GM10847 (cell line): ENCODE measurements around the gene P3H3.

Source experiments
- POLR2A ChIP-seq: IDR thresholded peaks from 2 replicates; pipeline ENCODE4 v1.6.1; 2011; ENCODE audit not compliant: insufficient read length; ENCODE audit errors: extremely low read depth

The P3H3 gene

DNA sequence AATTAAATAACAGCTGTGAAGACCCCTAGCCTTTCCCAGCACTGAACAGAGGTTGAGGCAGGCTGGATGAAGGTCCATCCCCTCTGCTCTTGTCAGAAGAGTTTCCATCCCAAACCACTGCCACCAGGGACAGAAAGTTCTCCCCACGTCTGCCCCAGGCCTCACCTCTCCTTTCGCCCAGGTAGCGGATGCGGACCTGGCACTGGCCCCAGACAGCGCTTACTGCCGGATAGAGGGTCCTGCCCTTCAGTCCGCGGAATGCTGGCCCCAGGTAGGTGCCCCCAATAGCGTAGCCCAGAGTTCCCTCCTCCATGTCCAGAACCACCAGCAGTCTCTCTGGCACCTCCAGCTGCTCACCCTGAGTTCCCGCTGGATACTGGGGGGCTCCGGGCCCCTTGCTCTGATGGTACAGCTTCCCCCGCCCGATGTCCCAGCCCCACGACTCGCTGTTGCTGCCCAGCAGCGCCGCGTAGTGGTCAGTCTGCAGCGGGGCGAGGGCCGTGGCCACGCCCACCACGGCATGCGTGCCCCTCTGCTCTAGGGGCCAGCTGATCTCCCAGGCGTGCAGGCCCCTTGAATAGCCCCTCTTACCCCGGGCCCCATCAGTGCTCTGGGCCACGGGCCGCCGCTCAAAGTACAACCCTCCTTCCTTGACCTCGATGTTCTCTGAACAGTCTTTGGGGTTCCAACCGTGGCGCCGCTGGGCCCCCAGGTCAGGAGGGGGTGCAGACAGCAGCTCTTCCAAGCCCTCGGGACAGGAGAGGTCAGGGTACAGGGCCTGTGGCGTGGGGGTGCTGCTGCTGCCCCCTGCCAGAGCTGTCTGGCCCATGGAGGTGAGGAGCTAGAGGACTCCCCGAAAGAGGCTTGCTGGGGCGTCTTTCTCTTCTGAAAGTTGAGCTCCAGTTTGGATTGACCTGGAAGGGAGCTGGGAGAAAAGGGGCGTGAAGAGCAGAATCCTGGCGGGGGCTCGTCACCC, 44.2 kb downstream of the P3H3 start:
- peak; percentile 42 for TF ChIP-seq POLR2A

DNA sequence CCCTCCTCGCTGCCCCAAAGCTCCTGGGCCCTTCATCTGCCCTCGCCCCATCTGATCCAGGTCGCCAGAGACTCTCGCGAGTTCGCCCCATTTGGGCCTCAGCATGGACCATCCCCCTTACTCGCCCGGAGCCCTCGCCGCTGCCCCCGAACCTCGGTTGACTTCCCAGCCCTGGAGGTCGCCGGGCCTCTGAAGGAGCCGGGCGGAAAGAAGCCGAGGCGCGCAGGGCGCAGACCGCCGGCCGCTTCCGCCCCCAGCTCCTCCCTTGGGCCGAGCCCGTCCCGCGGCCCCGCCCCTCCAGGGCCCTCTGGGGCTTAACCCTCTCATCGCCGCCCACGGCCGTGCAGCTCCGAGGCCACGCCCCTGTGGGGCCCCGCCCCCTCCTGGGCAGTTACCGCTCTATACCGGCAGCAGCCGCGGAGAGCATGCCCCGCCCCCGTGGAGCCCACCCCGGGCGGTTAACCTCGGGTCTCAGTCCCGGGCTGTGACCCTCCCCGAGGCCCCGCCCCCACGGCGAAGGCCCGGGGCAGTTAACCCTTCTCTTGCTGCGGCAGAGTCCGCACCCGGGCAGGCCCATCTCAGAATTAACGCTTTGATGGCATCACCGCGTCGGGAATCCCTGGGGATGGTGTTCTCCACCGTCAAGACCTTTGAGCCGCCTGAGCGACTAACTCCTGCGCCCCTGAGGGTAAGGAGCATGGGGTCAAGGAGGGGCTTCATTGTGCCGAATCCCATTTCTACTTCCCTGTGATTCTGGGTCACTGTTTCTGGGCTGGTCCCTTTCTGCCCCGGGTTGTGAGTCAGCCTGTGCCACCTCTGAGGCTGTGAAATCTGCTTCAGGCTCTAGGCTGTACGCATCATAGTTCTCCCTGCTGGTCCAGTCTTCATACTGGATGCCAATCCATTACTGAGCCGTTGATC, 45.1 kb downstream of the P3H3 start, which contains the start of gene SPSB2:
Gene SPSB2, minus strand, starts transcription at position 210 of the 921 bp plus-strand sequence. CDS start 402 bp downstream, outside the sequence.
- TF ChIP-seq POLR2A, result peak; percentile 37

DNA sequence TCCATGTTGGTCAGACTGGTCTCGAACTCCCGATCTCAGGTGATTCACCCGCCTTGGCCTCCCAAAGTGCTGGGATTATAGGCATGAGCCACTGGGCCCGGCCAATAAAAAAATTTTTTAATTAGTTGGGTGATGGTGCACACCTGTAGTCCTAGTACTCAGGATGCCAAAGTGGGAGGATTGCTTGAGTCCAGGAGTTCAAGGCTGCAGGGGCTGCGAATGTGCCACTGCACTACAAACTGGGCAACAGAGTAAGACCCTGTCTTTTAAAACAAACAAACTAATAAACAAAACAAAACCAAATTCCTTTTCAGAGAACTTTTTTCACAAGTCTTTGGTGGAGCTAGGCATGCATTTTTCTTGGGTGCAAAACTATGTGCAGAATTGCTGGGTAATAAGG, 55.0 kb downstream of the P3H3 start:
- no peak for TF ChIP-seq POLR2A

DNA sequence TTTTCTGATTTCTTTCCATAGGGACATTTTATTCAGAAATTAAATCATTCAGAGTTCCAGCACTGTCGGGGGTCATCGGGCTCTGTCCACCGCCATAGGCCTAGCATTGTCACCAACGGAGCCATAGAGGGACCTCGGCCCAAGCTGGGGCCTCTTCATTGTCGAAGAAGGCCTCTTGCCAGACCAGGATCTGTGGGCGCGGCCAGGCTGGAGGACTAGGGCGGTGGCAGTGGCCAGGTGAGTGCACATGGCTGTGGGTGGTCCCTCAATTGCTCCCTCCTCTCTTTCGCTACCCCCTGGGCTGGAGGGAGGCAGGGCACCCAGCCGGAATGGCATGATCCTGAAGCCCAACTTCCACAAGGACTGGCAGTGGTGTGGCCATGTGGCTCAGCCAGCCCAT, 55.5 kb downstream of the P3H3 start:
- TF ChIP-seq POLR2A, result no peak

DNA sequence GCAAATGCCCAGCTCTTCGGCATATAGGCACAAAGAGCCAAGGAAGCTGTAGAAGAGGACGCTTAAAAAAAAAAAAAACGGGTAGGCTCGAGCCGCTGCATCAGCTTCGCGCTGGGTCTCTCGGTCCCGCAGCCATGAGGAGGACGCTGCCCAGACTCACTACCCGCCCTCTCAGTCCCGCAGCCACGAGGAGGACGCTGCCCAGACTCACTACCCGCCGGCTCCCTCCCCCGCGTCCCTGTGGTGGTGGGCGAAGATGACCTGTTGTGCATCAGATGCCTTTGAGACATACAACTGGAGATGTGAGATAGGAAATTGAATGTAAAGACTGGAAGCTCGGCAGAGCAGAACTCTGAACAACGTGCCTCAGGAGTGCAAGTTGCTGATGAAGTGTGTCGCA, 56.3 kb downstream of the P3H3 start:
- no peak for TF ChIP-seq POLR2A

DNA sequence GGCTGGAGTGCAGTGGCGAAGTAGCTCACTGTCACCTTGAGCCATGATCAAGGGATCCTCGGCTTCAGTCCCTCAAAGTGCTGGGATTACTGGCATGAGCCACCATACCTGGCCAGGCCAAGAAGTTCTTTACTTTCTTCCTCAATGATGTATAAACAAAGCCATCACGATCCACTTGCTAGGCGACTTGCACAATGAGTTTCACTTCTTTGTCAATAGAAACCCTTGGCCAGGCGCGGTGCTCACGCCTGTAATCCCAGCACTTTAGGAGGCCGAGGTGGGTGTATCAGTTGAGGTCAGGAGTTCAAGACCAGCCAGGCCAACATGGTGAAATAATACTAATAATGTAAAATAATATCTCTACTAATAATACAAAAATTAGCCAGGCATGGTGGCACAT, 59.3 kb downstream of the P3H3 start:
- TF ChIP-seq POLR2A, result no peak

DNA sequence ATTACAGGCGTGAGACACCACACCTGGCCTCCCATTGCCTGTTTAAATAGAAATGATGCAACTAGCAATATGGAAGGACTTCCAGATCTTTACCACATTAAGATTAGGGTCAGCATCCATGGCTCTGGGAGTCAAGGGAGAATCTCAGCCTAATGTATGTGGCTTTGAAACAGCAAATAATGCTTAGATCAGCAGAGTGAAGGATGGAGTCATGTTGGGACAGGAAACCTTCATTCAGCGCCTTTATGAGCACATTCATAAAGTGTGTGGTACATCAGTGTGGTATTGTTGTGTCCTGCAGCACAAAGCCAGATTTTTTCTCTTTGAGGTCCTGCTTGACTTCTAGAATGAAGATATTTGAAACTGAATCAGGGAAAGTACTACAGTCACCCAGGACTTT, 60.2 kb downstream of the P3H3 start:
- no peak for TF ChIP-seq POLR2A
